Measurements from ENCODE around the gene P2RY2. TPM values are rescaled to one million over a fixed set of nuclear protein-coding genes. Genes with fewer than 3 reads are reported as not detected.

Gene P2RY2
- total RNA-seq, 2 experiments from 2014 or later, result not detected

DNA sequence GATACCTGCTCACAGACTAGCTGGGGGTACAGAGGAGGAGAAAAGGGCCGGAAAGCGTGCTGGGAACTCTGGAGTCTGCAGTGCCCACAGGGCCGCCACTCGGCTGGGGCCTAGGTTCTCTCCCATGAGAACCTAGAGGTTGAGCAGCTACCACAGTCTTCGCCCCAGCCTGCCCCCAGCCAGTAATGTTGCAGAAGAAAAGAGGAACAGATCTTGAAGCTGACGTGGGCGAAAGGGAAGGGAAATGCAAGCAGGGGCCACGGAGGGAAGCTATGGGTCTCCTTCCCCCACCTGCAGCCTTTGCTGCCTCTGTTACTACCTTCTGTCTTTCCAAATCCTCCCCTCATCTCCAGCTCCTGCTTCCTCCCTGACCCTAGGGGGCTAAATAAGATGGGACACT lies 28.8 kb upstream of the P2RY2 start:
- CTCF ChIA-PET (ENCODE audit: unreplicated experiment), result interaction anchor here (1.0 kb wide), 1 partner anchor 100 kb away, joined by 3 read pairs; no protein-coding TSS in a partner anchor
- peak; percentile 76 for DNase-seq (ENCODE audit: low spot score)
- no peaks in the 10 kb centered on the region for H4K20me1 ChIP-seq (ENCODE audit: insufficient read depth, low read length)
- H3K4me2 ChIP-seq (ENCODE audit: low read length), result peak overlapping the region; percentile 42
- H3K4me1 ChIP-seq (ENCODE audit: insufficient read depth, low read length, poor library complexity, severe bottlenecking), result peaks cover 17% of the 10 kb centered on the region
- no peak overlapping the region for H3K4me3 ChIP-seq (ENCODE audit: low read depth, low read length, poor library complexity, severe bottlenecking)
- TF ChIP-seq, protein P1, sequence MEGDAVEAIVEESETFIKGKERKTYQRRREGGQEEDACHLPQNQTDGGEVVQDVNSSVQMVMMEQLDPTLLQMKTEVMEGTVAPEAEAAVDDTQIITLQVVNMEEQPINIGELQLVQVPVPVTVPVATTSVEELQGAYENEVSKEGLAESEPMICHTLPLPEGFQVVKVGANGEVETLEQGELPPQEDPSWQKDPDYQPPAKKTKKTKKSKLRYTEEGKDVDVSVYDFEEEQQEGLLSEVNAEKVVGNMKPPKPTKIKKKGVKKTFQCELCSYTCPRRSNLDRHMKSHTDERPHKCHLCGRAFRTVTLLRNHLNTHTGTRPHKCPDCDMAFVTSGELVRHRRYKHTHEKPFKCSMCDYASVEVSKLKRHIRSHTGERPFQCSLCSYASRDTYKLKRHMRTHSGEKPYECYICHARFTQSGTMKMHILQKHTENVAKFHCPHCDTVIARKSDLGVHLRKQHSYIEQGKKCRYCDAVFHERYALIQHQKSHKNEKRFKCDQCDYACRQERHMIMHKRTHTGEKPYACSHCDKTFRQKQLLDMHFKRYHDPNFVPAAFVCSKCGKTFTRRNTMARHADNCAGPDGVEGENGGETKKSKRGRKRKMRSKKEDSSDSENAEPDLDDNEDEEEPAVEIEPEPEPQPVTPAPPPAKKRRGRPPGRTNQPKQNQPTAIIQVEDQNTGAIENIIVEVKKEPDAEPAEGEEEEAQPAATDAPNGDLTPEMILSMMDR (conservative IDR thresholded peaks at IDR 0.05; ENCODE audit: low read length), result no peak
- TF ChIP-seq EZH2phosphoT487 (IDR thresholded peaks at IDR 0.05; ENCODE audit: borderline replicate concordance, low read depth, low read length), result no peak
- intact Hi-C loops (cut with micrococcal nuclease; ENCODE audit: unreplicated experiment), result no loop called here
- no TSS peak for BruUV-seq (replicated peaks)
- no peak overlapping the region for H3K27ac ChIP-seq (ENCODE audit: low read depth, low read length, poor library complexity, severe bottlenecking)
- POLR2A ChIA-PET, result interaction anchor here (0.5 to 1.0 kb wide), 4 partner anchors 45 to 298 kb away, joined by 3 to 4 read pairs (median 4); no protein-coding TSS in a partner anchor
- H2AFZ ChIP-seq (ENCODE audit: low read length), result peak overlapping the region; percentile 81; the same call in 1 of the 2 replicates
- H3K36me3 ChIP-seq (ENCODE audit: insufficient read depth, low read length), result no peaks in the 10 kb centered on the region
- no peaks in the 10 kb centered on the region for H3K79me2 ChIP-seq (ENCODE audit: insufficient read depth, low read depth, low read length)
- no peaks in the 10 kb centered on the region for H3K9me3 ChIP-seq (ENCODE audit: low read length)
- H3K9me2 ChIP-seq (ENCODE audit: insufficient read depth, low read length), result no peaks in the 10 kb centered on the region

DNA sequence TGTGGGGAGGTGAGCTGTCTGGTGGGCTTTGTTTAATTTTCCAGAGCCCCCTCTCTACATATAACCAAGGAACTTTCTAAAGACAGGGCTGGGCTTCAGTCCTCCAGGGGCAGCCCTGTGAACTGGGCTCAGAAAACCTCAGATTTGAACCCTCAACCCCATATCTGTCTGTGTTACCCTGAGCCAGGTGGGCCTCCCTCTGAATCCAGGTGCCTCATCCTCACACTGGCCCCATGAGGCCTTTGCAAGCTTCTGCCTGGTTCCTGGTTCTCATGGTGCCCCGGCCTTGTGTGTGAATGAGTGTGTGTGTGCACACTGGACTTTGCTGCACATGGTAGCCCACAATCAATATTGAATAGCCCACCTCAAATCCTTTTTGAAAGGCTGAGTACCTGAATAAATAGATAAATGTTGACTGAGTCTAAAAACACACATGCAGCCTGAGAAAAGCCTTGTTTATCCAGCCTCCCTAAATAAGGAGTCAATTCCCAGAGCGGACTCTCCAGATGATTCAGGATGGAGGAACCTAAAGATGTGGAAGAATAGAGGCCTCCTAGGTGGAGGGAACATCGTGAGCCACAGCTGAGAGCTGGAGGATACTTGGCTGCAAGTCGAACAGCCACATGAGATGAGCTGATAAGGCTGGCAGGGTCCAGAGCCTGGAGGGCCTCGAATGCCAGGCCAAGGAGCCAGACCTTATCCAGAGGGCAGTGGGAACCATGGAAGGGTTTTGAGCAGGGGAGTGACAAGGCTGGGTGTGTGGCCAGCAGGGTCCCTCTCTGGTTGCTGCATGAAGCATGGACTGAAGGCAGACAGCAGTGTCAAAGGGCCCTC lies 28.1 kb upstream of the P2RY2 start:
- Histone ChIP-seq H3K4me1 (ENCODE audit: insufficient read depth, low read length, poor library complexity, severe bottlenecking) (peaks cover 15% of the 10 kb centered on the region), H2AFZ (ENCODE audit: low read length) (peak overlapping the region; percentile 81; the same call in 1 of the 2 replicates), H3K79me2 (ENCODE audit: insufficient read depth, low read depth, low read length) (no peaks in the 10 kb centered on the region), H4K20me1 (ENCODE audit: insufficient read depth, low read length) (no peaks in the 10 kb centered on the region), H3K4me3 (ENCODE audit: low read depth, low read length, poor library complexity, severe bottlenecking) (no peak overlapping the region), H3K36me3 (ENCODE audit: insufficient read depth, low read length) (no peaks in the 10 kb centered on the region), H3K9me2 (ENCODE audit: insufficient read depth, low read length) (no peaks in the 10 kb centered on the region), H3K9me3 (ENCODE audit: low read length) (no peaks in the 10 kb centered on the region), H3K27ac (ENCODE audit: low read depth, low read length, poor library complexity, severe bottlenecking) (no peak overlapping the region), H3K4me2 (ENCODE audit: low read length) (peak overlapping the region; percentile 42)
- no TSS peak for BruUV-seq (replicated peaks)
- DNase-seq (ENCODE audit: low spot score), result no peak
- CTCF ChIA-PET (ENCODE audit: unreplicated experiment), result interaction anchor here (1.0 kb wide), 1 partner anchor 100 kb away, joined by 3 read pairs; no protein-coding TSS in a partner anchor
- intact Hi-C loops (cut with micrococcal nuclease; ENCODE audit: unreplicated experiment), result no loop called here
- TF ChIP-seq EZH2phosphoT487 (IDR thresholded peaks at IDR 0.05; ENCODE audit: borderline replicate concordance, low read depth, low read length), result no peak
- TF ChIP-seq, protein P1 (conservative IDR thresholded peaks at IDR 0.05; ENCODE audit: low read length), result no peak
- POLR2A ChIA-PET, result interaction anchor here (0.6 to 1.0 kb wide), 3 partner anchors 46 to 65 kb away, joined by 3 to 4 read pairs (median 3); no protein-coding TSS in a partner anchor

DNA sequence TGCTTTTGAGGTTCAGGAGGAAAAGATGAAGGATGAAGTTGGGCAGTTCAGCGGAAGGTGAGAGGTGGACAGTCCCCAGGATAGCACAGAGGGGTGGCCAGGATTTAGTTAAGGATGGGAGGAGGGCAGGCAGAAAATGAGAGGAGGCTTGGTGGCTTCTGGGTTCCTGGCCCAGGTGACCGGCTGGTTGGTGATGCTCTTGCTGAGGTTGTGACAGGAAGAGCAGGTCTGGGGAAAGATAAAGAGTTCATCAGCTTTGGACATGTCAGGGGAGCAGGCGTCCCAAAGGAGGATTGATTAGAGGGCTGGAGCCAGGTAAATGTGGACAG lies 27.6 kb upstream of the P2RY2 start:
- no peak for TF ChIP-seq EZH2phosphoT487 (IDR thresholded peaks at IDR 0.05; ENCODE audit: borderline replicate concordance, low read depth, low read length)
- TF ChIP-seq, protein P1 (conservative IDR thresholded peaks at IDR 0.05; ENCODE audit: low read length), result no peak
- Histone ChIP-seq H3K4me1 (ENCODE audit: insufficient read depth, low read length, poor library complexity, severe bottlenecking) (peaks cover 13% of the 10 kb centered on the region), H3K79me2 (ENCODE audit: insufficient read depth, low read depth, low read length) (no peaks in the 10 kb centered on the region), H3K27ac (ENCODE audit: low read depth, low read length, poor library complexity, severe bottlenecking) (no peak overlapping the region), H3K36me3 (ENCODE audit: insufficient read depth, low read length) (no peaks in the 10 kb centered on the region), H3K9me2 (ENCODE audit: insufficient read depth, low read length) (no peaks in the 10 kb centered on the region), H2AFZ (ENCODE audit: low read length) (no peak overlapping the region), H3K9me3 (ENCODE audit: low read length) (no peaks in the 10 kb centered on the region), H3K4me2 (ENCODE audit: low read length) (no peak overlapping the region), H3K4me3 (ENCODE audit: low read depth, low read length, poor library complexity, severe bottlenecking) (no peak overlapping the region), H4K20me1 (ENCODE audit: insufficient read depth, low read length) (no peaks in the 10 kb centered on the region)
- no peak for DNase-seq (ENCODE audit: low spot score)
- BruUV-seq (replicated peaks), result no TSS peak
- CTCF ChIA-PET (ENCODE audit: unreplicated experiment), result no interaction called here
- intact Hi-C loops (cut with micrococcal nuclease; ENCODE audit: unreplicated experiment), result no loop called here
- POLR2A ChIA-PET, result no interaction called here

Measured in OCI-LY7 (cell line).